Progenitor cell of endocrine pancreas (in vitro differentiated cells): Measurements from ENCODE around the gene TET3. TPM values are rescaled to one million over a fixed set of nuclear protein-coding genes. Genes with fewer than 3 reads are reported as not detected.

Experiments used
- DNase-seq: peaks from one replicate; pipeline ENCODE4 v3.0.0; 2021; ENCODE audit warnings: low spot score; ENCODE audit not compliant: unreplicated experiment
- H3K27ac Mint-ChIP-seq: 2 replicates; pipeline ENCODE4 v1.8.0; 2021; ENCODE audit warnings: mild to moderate bottlenecking, moderate library complexity, mixed read lengths
- H3K27me3 Mint-ChIP-seq: 2 replicates; pipeline ENCODE4 v1.8.0; 2021; ENCODE audit warnings: mixed read lengths
- H3K36me3 Mint-ChIP-seq: 2 replicates; pipeline ENCODE4 v1.8.0; 2022; ENCODE audit warnings: mixed read lengths; ENCODE audit not compliant: insufficient read depth
- H3K4me1 Mint-ChIP-seq: 2 replicates; pipeline ENCODE4 v1.8.0; 2021; ENCODE audit warnings: low read depth, mixed read lengths
- H3K4me3 Mint-ChIP-seq: 2 replicates; pipeline ENCODE4 v1.8.0; 2021; ENCODE audit warnings: low read depth, mild to moderate bottlenecking, moderate library complexity, mixed read lengths
- H3K9me3 Mint-ChIP-seq: 2 replicates; pipeline ENCODE4 v1.8.0; 2021; ENCODE audit warnings: low read depth, mixed read lengths
- CTCF ChIP-seq: fragments of 200-600 bp; sonication (generic); IDR thresholded peaks from one replicate; pipeline ENCODE4 v1.5.0; 2021; ENCODE audit warnings: antibody characterized with exemption, mild to moderate bottlenecking; ENCODE audit not compliant: unreplicated experiment
- total RNA-seq: library from RNA; stranded (reverse); gene quantifications from 2 replicates; pipeline ENCODE4 v1.2.1, GENCODE V29; 2021

Gene TET3
- total RNA-seq, 1 donor from 2014 or later, result 40.7 TPM

GRCh38 chr2:73965053-73965452 lies 19.7 kb upstream of the TET3 start:
- Mint-ChIP-seq H3K27ac (no peak overlapping the region), H3K9me3 (peaks cover 7% of the 10 kb centered on the region), H3K4me3 (no peak overlapping the region), H3K27me3 (peaks cover 8% of the 10 kb centered on the region), H3K4me1 (no peaks in the 10 kb centered on the region), H3K36me3 (peaks cover 8% of the 10 kb centered on the region)
- DNase-seq, result no peak
- TF ChIP-seq CTCF, result no peak

- H3K4me1 Mint-ChIP-seq, result peaks cover 6% of the 10 kb centered on the region
- no peaks in the 10 kb centered on the region for H3K36me3 Mint-ChIP-seq
- DNase-seq, result no peak
- no peak overlapping the region for H3K27ac Mint-ChIP-seq
- TF ChIP-seq CTCF, result no peak
- no peaks in the 10 kb centered on the region for H3K9me3 Mint-ChIP-seq
- H3K4me3 Mint-ChIP-seq, result no peak overlapping the region
- H3K27me3 Mint-ChIP-seq, result peaks cover 14% of the 10 kb centered on the region
These were observed 16.3 kb upstream of the TET3 start for GRCh38 chr2:73968357-73968937.

- TF ChIP-seq CTCF, result no peak
- DNase-seq, result no peak
- Mint-ChIP-seq H3K4me3 (no peak overlapping the region), H3K4me1 (peaks cover 6% of the 10 kb centered on the region), H3K9me3 (no peaks in the 10 kb centered on the region), H3K27me3 (peaks cover 14% of the 10 kb centered on the region), H3K36me3 (no peaks in the 10 kb centered on the region), H3K27ac (no peak overlapping the region)
These were observed 15.4 kb upstream of the TET3 start for GRCh38 chr2:73969356-73969755.

- Mint-ChIP-seq H3K36me3 (no peaks in the 10 kb centered on the region), H3K27ac (no peak overlapping the region), H3K9me3 (no peaks in the 10 kb centered on the region), H3K4me3 (no peak overlapping the region), H3K27me3 (peaks cover 14% of the 10 kb centered on the region), H3K4me1 (peaks cover 6% of the 10 kb centered on the region)
- TF ChIP-seq CTCF, result no peak
- no peak for DNase-seq
These were observed 14.4 kb upstream of the TET3 start for GRCh38 chr2:73970141-73970803.

GRCh38 chr2:73970850-73971471 lies 13.7 kb upstream of the TET3 start:
- H3K9me3 Mint-ChIP-seq, result no peaks in the 10 kb centered on the region
- H3K27me3 Mint-ChIP-seq, result peaks cover 14% of the 10 kb centered on the region
- H3K36me3 Mint-ChIP-seq, result no peaks in the 10 kb centered on the region
- DNase-seq, result no peak
- H3K27ac Mint-ChIP-seq, result no peak overlapping the region
- TF ChIP-seq CTCF, result no peak
- H3K4me1 Mint-ChIP-seq, result peaks cover 6% of the 10 kb centered on the region
- no peak overlapping the region for H3K4me3 Mint-ChIP-seq
